Measurements from ENCODE around the gene DPAGT1.
A peak's percentile ranks its signal among the peaks of the same experiment; 100 is the strongest.
"Not testable (repeated sequence)": the region's sequence is repeated elsewhere in the genome, so short reads cannot be mapped to it uniquely, and the experiment has no call there.

DPAGT1 gene

GRCh38 chr11:119116235-119116594 lies 14.6 kb upstream of the DPAGT1 start:
- DNase-seq (ENCODE audit: low read depth in 3 of 3, low spot score in 1 of 3) = no peak

- DNase-seq (ENCODE audit: low read depth in 3 of 3, low spot score in 1 of 3) = peak in 1 of 3 donors; percentile 26
Measured at GRCh38 chr11:119115484-119116234, 14.0 kb upstream of the DPAGT1 start.

- no peak for DNase-seq (ENCODE audit: low read depth in 3 of 3, low spot score in 1 of 3)
Measured at GRCh38 chr11:119114351-119114750, 12.7 kb upstream of the DPAGT1 start.

- DNase-seq (ENCODE audit: low read depth in 3 of 3, low spot score in 1 of 3) = no peak
Measured at GRCh38 chr11:119113716-119114115, 12.1 kb upstream of the DPAGT1 start.

GRCh38 chr11:119112314-119113020 lies 10.8 kb upstream of the DPAGT1 start:
- no peak for DNase-seq (ENCODE audit: low read depth in 3 of 3, low spot score in 1 of 3)

DNA sequence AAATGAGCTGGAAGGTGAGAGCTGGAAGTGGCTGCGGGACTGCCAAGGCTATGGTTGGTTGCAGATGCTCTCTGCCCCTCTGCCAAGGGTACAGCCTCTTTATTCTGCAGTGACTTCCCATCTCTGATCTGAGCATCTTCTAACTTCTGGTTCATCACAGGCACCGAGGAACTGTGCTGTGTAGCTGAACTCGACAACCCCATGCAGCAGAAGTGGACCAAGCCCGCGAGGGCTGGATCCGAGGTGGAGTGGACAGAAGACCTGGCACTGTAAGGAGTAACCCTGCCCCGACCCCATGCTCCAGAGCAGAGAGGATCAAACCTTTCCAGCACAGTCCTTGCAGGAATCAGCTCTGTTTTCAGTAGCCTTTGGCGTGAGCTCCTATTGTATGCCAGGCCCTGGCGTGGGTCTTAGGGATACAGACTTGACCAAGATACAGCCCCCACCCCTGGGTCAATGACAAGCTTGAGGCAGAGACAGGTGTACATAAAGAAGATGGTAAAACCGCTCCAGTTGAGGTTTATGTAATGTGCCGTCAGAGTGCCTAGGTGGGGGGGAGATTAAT lies 9.8 kb upstream of the DPAGT1 start:
- no peak for DNase-seq (ENCODE audit: low read depth in 3 of 3, low spot score in 1 of 3)

- no peak for DNase-seq (ENCODE audit: low read depth in 3 of 3, low spot score in 1 of 3)
Measured at GRCh38 chr11:119110439-119110838, 8.8 kb upstream of the DPAGT1 start.

DNA sequence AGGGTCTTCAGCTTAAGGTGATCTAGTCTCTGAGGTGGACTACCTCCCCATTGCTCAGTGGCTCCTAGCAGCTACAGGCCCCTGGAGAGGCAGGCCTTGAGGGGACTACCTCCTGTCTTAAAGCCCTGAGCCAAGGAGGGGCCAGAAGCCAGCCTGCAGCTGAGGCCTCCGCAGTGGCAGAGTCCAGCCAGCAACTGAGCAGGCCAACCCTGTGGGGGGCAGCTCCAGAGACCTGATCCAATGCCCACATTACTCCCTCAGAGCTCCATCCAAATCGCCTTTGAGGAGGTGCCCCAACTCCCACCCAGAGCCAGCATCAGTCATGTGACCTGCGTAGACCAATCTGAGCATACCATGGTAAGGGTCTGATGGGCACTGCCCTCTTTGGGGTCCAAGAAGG lies 8.2 kb upstream of the DPAGT1 start:
- DNase-seq (ENCODE audit: low read depth in 3 of 3, low spot score in 1 of 3) = no peak

DNA sequence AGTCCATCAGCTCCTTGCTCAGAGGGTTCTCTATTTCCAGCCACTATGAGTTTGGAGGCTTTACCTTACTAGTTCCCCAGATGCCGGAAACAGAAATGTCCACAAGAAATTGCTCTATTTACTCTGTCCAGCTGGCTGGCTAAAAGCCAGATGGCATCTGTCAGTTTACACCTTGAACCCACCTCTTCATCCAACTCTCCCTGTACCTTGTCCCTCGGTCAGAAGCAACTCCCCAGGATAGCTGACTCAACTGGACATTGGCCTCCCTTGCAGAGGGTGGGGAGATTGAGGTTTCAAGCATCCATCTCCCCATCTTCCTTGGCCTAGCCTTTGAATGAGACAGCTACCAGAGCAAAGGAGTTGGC lies 7.2 kb upstream of the DPAGT1 start:
- no peak for DNase-seq (ENCODE audit: low read depth in 3 of 3, low spot score in 1 of 3)

- DNase-seq (ENCODE audit: low read depth in 3 of 3, low spot score in 1 of 3) = no peak
Measured at GRCh38 chr11:119108146-119108856, 6.6 kb upstream of the DPAGT1 start.

GRCh38 chr11:119107538-119108145 lies 6.0 kb upstream of the DPAGT1 start:
- DNase-seq (ENCODE audit: low read depth in 3 of 3, low spot score in 1 of 3) = no peak

DNA sequence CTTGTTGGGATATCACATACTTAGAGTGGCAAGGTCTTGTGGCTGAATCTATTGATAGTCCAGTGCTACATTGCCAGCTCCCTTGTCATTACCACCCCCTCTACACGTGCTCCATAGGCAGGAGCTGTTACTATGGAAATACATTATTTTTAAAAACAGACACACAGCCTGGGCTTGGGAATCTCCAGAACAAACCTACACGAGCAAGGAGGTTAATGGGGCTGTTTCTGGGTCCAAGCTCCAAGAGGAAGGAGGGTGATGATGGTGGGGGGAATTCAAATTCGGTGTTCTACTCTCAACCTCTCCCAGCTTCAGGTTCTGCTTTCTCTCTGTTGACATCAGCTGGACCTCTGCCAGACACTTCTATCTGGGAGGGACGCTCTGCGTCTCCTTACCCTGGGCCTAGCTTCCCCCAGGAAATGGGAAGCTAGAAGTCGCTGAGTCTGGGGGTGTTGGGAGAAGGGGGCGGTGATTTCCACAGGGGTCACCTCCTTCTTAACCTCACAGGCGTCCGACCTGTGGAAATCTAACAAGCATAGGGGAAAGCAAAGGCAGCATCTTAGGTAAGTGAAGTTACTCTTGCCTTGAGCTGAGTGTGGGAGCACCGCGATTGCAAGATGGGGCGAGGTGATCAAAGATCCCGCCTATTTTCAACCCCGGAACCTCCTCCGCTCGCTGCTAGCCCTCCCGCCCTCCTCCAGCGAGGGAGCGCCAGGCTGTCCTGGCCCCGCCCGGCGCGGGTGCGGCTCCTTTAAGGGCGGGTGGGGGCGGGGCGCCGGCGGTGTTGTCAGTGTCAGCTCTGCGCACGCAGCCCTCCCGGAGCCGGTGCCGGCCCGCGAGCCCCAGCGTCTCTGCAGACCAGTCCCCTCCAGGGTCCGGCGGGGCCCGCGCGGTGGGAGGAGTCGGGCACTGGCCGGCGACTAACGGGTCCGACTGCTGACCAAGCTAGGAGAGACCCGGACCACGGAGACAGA lies 5.2 kb upstream of the DPAGT1 start, which contains the start of gene C2CD2L:
C2CD2L (plus strand) TSS at position 781 of the 974 bp plus-strand sequence. CDS start 398 bp downstream, outside the sequence.
- peak; percentile 66 to 83 (median 75) for DNase-seq (ENCODE audit: low read depth in 3 of 3, low spot score in 1 of 3)

GRCh38 chr11:119103793-119104192 lies 2.1 kb upstream of the DPAGT1 start:
- DNase-seq (ENCODE audit: low read depth in 3 of 3, low spot score in 1 of 3) = no peak

DNA sequence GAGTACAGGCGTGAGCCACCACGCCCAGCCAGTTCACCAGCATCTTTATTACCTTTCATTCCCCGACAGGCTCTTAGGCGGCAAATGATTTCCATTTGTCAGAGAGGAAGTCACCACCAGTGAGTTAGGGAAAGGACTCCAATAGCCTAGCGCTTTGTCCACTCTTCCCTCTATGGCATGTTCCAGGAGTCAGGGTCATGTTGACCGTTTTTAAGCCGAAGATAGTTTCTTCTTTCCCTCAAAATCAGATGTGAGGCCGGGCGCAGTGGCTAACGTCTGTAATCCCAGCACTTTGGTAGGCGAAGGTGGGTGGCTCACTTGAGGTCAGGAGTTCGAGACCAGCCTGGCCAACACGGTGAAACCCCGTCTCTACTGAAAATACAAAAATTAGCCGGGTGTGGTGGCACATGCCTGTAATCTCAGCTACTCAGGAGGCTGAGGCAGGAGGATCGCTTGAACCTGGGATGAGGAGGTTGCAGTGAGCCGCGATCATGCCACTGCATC lies 1.6 kb upstream of the DPAGT1 start:
- not testable (repeated sequence) for DNase-seq (ENCODE audit: low read depth in 3 of 3, low spot score in 1 of 3)

DNA sequence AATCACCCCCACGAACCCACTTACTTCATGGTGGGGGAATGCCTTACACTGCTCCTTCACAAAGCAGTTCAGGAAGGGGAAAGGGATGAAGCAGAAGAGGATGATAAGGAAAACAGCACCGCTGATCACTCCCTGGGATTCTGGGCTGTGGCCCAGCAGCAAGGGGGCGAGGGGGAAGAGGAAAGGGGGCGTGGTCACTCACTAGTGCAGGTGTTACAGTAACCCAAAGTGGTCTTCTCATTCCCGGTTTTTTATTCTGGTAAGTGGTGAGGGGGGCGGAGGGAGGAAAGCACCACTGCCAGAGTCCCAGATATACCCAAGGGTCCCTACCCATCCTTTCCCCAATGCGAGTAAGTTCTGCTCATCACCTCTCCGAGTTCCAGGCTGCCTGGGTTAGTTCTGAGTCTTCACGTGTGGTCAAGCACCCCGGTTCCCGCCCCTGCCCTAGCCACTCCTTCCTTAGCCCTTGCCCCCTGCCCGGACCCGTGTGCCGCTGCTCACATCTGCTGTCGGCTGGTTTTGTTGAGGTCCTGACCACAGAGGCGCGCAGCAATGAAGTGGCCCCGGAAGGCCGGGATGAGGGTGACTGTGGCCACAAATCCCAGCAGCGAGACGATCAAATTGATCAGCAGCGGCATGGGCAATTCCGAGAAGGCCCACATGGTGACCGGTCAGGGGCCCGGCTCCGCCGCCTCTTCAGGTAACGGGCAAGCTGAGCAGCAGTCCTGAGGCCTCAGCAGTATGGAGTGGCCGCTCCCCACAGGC lies 477 bp downstream of the DPAGT1 start:
- no peak for DNase-seq (ENCODE audit: low read depth in 3 of 3, low spot score in 1 of 3)

GRCh38 chr11:119100246-119100970 lies 1.2 kb downstream of the DPAGT1 start:
- DNase-seq (ENCODE audit: low read depth in 3 of 3, low spot score in 1 of 3) = no peak

- no peak for DNase-seq (ENCODE audit: low read depth in 3 of 3, low spot score in 1 of 3)
Measured at GRCh38 chr11:119099711-119100110, 1.9 kb downstream of the DPAGT1 start.

DNA sequence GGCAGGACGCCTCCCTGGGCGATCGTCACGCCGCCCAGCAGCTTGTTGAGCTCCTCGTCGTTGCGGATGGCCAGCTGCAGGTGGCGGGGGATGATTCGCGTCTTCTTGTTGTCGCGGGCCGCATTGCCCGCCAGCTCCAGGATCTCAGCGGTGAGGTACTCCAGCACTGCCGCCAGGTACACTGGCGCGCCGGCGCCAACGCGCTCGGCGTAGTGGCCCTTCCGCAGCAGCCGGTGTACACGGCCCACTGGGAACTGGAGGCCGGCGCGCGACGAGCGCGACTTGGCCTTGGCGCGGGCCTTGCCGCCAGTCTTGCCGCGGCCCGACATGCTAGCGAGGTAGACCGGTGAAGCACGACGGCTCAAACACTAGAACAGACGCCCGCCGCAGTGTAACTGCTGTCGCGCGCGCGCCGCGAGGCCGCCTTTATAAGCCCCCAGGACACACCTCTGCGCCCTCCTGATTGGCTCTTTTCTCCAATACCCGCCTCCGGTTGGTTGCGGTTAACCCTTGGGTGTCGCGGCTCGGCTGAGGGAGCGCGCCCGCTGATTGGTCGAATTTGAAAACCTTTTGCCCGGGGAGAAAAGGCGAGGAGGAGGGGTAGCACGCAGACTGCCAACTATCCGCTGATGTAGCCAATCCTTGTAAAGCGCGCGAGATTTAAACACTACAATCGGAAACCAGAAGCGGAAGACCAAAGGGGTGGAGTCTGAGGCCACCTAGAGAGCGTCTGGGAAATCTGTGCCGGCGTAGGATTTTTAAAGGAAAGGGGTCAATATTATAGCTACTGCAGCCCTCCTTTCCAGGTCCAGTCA lies 6.4 kb downstream of the DPAGT1 start:
- peak; percentile 96 to 99 (median 99) for DNase-seq (ENCODE audit: low read depth in 3 of 3, low spot score in 1 of 3)
